WTC11 (cell line): ENCODE data around the gene POTEH.
"Not testable (repeated sequence)": the region's sequence is repeated elsewhere in the genome, so short reads cannot be mapped to it uniquely, and the experiment has no call there.

Source experiments
- CTCF ChIP-seq: fragments of 200-600 bp; IDR thresholded peaks from 2 replicates; pipeline ENCODE4 v1.8.0; 2022; ENCODE audit warnings: antibody characterized with exemption
- E2F4 ChIP-seq: sonication (generic); formaldehyde crosslinking; IDR thresholded peaks from 2 replicates; pipeline ENCODE4 v1.8.1; 2022; ENCODE audit warnings: low read depth, mild to moderate bottlenecking, moderate library complexity, missing genetic modification reagents, borderline replicate concordance
- ESRRA ChIP-seq: sonication (generic); formaldehyde crosslinking; IDR thresholded peaks from 2 replicates; pipeline ENCODE4 v1.8.1; 2022; ENCODE audit warnings: mild to moderate bottlenecking, missing genetic modification reagents, borderline replicate concordance
- RELA ChIP-seq: sonication (generic); formaldehyde crosslinking; IDR thresholded peaks from 2 replicates; pipeline ENCODE4 v1.8.1; 2022; ENCODE audit warnings: missing genetic modification reagents, mild to moderate bottlenecking, borderline replicate concordance
- SP1 ChIP-seq: sonication (generic); formaldehyde crosslinking; conservative IDR thresholded peaks from 2 replicates; pipeline ENCODE4 v1.8.1; 2022; ENCODE audit warnings: missing genetic modification reagents
- TEAD1 ChIP-seq: sonication (generic); formaldehyde crosslinking; IDR thresholded peaks from 2 replicates; pipeline ENCODE4 v1.8.0; 2022; ENCODE audit warnings: mild to moderate bottlenecking, missing genetic modification reagents
- ZNF121 ChIP-seq: sonication (generic); formaldehyde crosslinking; IDR thresholded peaks from 2 replicates; pipeline ENCODE4 v1.8.0; 2023; ENCODE audit warnings: missing genetic modification reagents
- ZNF232 ChIP-seq: sonication (generic); formaldehyde crosslinking; IDR thresholded peaks from 2 replicates; pipeline ENCODE4 v1.8.0; 2022; ENCODE audit warnings: mild to moderate bottlenecking, missing genetic modification reagents
- TF ChIP-seq, protein P1 (sequence below): sonication (generic); formaldehyde crosslinking; IDR thresholded peaks from 2 replicates; pipeline ENCODE4 v1.8.1; 2023; ENCODE audit warnings: mild to moderate bottlenecking, moderate library complexity, missing genetic modification reagents

- not testable (repeated sequence) for TF ChIP-seq E2F4 (CRISPR knock-in tag); ESRRA (CRISPR knock-in tag); RELA; TEAD1; SP1 (CRISPR knock-in tag); CTCF; ZNF232 (CRISPR knock-in tag); ZNF121
- TF ChIP-seq, protein P1, sequence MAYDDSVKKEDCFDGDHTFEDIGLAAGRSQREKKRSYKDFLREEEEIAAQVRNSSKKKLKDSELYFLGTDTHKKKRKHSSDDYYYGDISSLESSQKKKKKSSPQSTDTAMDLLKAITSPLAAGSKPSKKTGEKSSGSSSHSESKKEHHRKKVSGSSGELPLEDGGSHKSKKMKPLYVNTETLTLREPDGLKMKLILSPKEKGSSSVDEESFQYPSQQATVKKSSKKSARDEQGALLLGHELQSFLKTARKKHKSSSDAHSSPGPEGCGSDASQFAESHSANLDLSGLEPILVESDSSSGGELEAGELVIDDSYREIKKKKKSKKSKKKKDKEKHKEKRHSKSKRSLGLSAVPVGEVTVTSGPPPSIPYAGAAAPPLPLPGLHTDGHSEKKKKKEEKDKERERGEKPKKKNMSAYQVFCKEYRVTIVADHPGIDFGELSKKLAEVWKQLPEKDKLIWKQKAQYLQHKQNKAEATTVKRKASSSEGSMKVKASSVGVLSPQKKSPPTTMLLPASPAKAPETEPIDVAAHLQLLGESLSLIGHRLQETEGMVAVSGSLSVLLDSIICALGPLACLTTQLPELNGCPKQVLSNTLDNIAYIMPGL (CRISPR knock-in tag), result not testable (repeated sequence)
Observed at GRCh38 chr22:15738909-15739391, 49.1 kb downstream of the POTEH start.
